HepG2 (cell line): ENCODE data around the gene TPO.

Source experiments
- ADNP ChIP-seq: sonication (generic); formaldehyde crosslinking; IDR thresholded peaks from 2 replicates; pipeline ENCODE4 v1.4.0; 2020; ENCODE audit warnings: missing genetic modification reagents
- TF ChIP-seq, protein P1 (sequence below): sonication (generic); formaldehyde crosslinking; IDR thresholded peaks from 2 replicates; pipeline ENCODE4 v1.5.0; 2020; ENCODE audit warnings: mild to moderate bottlenecking, missing genetic modification reagents, moderate library complexity

- no peak for TF ChIP-seq ADNP (CRISPR knock-in tag)
- TF ChIP-seq, protein P1, sequence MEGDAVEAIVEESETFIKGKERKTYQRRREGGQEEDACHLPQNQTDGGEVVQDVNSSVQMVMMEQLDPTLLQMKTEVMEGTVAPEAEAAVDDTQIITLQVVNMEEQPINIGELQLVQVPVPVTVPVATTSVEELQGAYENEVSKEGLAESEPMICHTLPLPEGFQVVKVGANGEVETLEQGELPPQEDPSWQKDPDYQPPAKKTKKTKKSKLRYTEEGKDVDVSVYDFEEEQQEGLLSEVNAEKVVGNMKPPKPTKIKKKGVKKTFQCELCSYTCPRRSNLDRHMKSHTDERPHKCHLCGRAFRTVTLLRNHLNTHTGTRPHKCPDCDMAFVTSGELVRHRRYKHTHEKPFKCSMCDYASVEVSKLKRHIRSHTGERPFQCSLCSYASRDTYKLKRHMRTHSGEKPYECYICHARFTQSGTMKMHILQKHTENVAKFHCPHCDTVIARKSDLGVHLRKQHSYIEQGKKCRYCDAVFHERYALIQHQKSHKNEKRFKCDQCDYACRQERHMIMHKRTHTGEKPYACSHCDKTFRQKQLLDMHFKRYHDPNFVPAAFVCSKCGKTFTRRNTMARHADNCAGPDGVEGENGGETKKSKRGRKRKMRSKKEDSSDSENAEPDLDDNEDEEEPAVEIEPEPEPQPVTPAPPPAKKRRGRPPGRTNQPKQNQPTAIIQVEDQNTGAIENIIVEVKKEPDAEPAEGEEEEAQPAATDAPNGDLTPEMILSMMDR (CRISPR knock-in tag) = no peak
Observed at GRCh38 chr2:1584051-1584531, 170.8 kb downstream of the TPO start.
